Measurements from ENCODE around the gene OR6J1. TPM values are rescaled to one million over a fixed set of nuclear protein-coding genes. Genes with fewer than 3 reads are reported as not detected.

OR6J1 gene
- total and polyA plus RNA-seq, 4 donors, result not detected

DNA sequence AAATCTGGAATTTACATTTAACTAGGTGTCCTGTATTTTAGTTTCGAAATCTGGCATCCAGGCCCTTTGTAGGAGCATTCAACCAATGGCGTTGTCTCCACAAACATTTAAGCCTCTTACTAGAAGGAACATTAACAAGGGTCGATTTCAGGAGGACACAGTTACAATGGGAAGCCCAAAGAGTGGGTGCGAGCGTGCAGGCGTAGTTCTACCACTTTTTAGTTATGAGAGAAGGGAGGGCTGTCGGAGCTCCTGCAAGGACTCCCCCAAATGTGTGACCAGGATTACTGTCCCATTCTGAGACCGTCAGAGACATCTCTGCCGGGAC, 46.4 kb downstream of the OR6J1 start:
- Histone ChIP-seq H3K27me3 (ENCODE audit: control insufficient read depth in 4 of 4, insufficient read depth in 4 of 4, low read length in 3 of 4) (no peaks in the 10 kb centered on the region), H3K36me3 (ENCODE audit: control insufficient read depth in 4 of 4, insufficient read depth in 3 of 4, low read depth in 1 of 4, low read length in 3 of 4) (peaks cover 5 to 10% (median 7%) of the 10 kb centered on the region in 4 donors), H3K9me3 (ENCODE audit: control insufficient read depth in 4 of 4, low read length in 3 of 4) (no peaks in the 10 kb centered on the region), H3K9ac (ENCODE audit: low read depth in 1 of 2, low read length in 2 of 2) (peak overlapping the region; percentile 59 to 98), H3K4me3 (ENCODE audit: low read depth in 1 of 3, low read length in 3 of 3) (peak overlapping the region; percentile 84 to 94 (median 85)), H3K4me1 (ENCODE audit: control insufficient read depth in 4 of 4, insufficient read depth in 4 of 4, low read length in 3 of 4) (peaks cover 0 to 22% (median 5%) of the 10 kb centered on the region in 4 donors), H3K27ac (ENCODE audit: low read depth in 1 of 2, low read length in 2 of 2) (peak overlapping the region; percentile 91 to 94)
- 4% methylated on average over 9 of the region's 9 CpGs for WGBS
- no peak for DNase-seq (ENCODE audit: low spot score)
- TF ChIP-seq EGR1 (IDR thresholded peaks at IDR 0.05; ENCODE audit: low read depth in 2 of 2), result no peak
- no peak for TF ChIP-seq YY1 (IDR thresholded peaks at IDR 0.05)
- TF ChIP-seq JUND (IDR thresholded peaks at IDR 0.05), result no peak
- TF ChIP-seq SP1 (IDR thresholded peaks at IDR 0.05), result no peak
- TF ChIP-seq GABPA (IDR thresholded peaks at IDR 0.05 in 1 of 2, conservative IDR thresholded peaks at IDR 0.05 in 1 of 2), result no peak
- no peak for TF ChIP-seq FOXA1 (IDR thresholded peaks at IDR 0.05)
- no peak for TF ChIP-seq HNF4G (IDR thresholded peaks at IDR 0.05)
- TF ChIP-seq, protein P1, sequence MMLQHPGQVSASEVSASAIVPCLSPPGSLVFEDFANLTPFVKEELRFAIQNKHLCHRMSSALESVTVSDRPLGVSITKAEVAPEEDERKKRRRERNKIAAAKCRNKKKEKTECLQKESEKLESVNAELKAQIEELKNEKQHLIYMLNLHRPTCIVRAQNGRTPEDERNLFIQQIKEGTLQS (IDR thresholded peaks at IDR 0.05), result no peak
- no peak for TF ChIP-seq RXRA (IDR thresholded peaks at IDR 0.05)
- no peak for TF ChIP-seq NR2F2 (IDR thresholded peaks at IDR 0.05)
- TF ChIP-seq, protein P2, sequence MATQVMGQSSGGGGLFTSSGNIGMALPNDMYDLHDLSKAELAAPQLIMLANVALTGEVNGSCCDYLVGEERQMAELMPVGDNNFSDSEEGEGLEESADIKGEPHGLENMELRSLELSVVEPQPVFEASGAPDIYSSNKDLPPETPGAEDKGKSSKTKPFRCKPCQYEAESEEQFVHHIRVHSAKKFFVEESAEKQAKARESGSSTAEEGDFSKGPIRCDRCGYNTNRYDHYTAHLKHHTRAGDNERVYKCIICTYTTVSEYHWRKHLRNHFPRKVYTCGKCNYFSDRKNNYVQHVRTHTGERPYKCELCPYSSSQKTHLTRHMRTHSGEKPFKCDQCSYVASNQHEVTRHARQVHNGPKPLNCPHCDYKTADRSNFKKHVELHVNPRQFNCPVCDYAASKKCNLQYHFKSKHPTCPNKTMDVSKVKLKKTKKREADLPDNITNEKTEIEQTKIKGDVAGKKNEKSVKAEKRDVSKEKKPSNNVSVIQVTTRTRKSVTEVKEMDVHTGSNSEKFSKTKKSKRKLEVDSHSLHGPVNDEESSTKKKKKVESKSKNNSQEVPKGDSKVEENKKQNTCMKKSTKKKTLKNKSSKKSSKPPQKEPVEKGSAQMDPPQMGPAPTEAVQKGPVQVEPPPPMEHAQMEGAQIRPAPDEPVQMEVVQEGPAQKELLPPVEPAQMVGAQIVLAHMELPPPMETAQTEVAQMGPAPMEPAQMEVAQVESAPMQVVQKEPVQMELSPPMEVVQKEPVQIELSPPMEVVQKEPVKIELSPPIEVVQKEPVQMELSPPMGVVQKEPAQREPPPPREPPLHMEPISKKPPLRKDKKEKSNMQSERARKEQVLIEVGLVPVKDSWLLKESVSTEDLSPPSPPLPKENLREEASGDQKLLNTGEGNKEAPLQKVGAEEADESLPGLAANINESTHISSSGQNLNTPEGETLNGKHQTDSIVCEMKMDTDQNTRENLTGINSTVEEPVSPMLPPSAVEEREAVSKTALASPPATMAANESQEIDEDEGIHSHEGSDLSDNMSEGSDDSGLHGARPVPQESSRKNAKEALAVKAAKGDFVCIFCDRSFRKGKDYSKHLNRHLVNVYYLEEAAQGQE (IDR thresholded peaks at IDR 0.05), result no peak
- no peak for TF ChIP-seq FOXA2 (IDR thresholded peaks at IDR 0.05)
- TF ChIP-seq RAD21 (IDR thresholded peaks at IDR 0.05), result no peak
- TF ChIP-seq, protein P3, sequence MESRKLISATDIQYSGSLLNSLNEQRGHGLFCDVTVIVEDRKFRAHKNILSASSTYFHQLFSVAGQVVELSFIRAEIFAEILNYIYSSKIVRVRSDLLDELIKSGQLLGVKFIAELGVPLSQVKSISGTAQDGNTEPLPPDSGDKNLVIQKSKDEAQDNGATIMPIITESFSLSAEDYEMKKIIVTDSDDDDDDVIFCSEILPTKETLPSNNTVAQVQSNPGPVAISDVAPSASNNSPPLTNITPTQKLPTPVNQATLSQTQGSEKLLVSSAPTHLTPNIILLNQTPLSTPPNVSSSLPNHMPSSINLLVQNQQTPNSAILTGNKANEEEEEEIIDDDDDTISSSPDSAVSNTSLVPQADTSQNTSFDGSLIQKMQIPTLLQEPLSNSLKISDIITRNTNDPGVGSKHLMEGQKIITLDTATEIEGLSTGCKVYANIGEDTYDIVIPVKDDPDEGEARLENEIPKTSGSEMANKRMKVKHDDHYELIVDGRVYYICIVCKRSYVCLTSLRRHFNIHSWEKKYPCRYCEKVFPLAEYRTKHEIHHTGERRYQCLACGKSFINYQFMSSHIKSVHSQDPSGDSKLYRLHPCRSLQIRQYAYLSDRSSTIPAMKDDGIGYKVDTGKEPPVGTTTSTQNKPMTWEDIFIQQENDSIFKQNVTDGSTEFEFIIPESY (IDR thresholded peaks at IDR 0.05), result no peak
- TF ChIP-seq HNF4A (conservative IDR thresholded peaks at IDR 0.05), result no peak
- TF ChIP-seq, protein P4, sequence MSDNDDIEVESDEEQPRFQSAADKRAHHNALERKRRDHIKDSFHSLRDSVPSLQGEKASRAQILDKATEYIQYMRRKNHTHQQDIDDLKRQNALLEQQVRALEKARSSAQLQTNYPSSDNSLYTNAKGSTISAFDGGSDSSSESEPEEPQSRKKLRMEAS (IDR thresholded peaks at IDR 0.05), result no peak
- TF ChIP-seq, protein P5, sequence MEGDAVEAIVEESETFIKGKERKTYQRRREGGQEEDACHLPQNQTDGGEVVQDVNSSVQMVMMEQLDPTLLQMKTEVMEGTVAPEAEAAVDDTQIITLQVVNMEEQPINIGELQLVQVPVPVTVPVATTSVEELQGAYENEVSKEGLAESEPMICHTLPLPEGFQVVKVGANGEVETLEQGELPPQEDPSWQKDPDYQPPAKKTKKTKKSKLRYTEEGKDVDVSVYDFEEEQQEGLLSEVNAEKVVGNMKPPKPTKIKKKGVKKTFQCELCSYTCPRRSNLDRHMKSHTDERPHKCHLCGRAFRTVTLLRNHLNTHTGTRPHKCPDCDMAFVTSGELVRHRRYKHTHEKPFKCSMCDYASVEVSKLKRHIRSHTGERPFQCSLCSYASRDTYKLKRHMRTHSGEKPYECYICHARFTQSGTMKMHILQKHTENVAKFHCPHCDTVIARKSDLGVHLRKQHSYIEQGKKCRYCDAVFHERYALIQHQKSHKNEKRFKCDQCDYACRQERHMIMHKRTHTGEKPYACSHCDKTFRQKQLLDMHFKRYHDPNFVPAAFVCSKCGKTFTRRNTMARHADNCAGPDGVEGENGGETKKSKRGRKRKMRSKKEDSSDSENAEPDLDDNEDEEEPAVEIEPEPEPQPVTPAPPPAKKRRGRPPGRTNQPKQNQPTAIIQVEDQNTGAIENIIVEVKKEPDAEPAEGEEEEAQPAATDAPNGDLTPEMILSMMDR (IDR thresholded peaks at IDR 0.05; ENCODE audit: low read depth, low read length, missing input control), result no peak
- no peak for TF ChIP-seq TAF1 (conservative IDR thresholded peaks at IDR 0.05)
